HG02970 (cell line): ENCODE measurements around the gene CEACAM20.
"Not testable (repeated sequence)": the region's sequence is repeated elsewhere in the genome, so short reads cannot be mapped to it uniquely, and the experiment has no call there.

ENCODE experiments used
- ATAC-seq: cut with Tn5 transposase; IDR thresholded peaks from one replicate; pipeline ENCODE4 v1.9.1; 2021; ENCODE audit warnings: mild to moderate bottlenecking, moderate library complexity, moderate number of reproducible peaks; ENCODE audit not compliant: unreplicated experiment, low FRiP score

Gene CEACAM20

GRCh38 chr19:44529536-44529935, at the start of gene CEACAM20:
Gene CEACAM20, minus strand, starts transcription at chr19:44529675. Its CDS starts 166 bp downstream, at chr19:44529509.
- no peak for ATAC-seq

- ATAC-seq, result no peak
These were observed 48.0 kb upstream of the CEACAM20 start for GRCh38 chr19:44577566-44577874.

- no peak for ATAC-seq
These were observed 47.5 kb upstream of the CEACAM20 start for GRCh38 chr19:44576843-44577565.

GRCh38 chr19:44575116-44575700, 45.7 kb upstream of the CEACAM20 start:
- ATAC-seq, result no peak

- no peak for ATAC-seq
These were observed 44.9 kb upstream of the CEACAM20 start for GRCh38 chr19:44574186-44574950.

- no peak for ATAC-seq
These were observed 44.2 kb upstream of the CEACAM20 start for GRCh38 chr19:44573627-44574026.

- no peak for ATAC-seq
These were observed 43.7 kb upstream of the CEACAM20 start for GRCh38 chr19:44573183-44573582.

GRCh38 chr19:44572581-44572900, 43.1 kb upstream of the CEACAM20 start:
- ATAC-seq, result no peak

- no peak for ATAC-seq
These were observed 42.5 kb upstream of the CEACAM20 start for GRCh38 chr19:44571830-44572580.

- ATAC-seq, result no peak
These were observed 41.7 kb upstream of the CEACAM20 start for GRCh38 chr19:44570984-44571684.

- ATAC-seq, result no peak
These were observed 41.1 kb upstream of the CEACAM20 start for GRCh38 chr19:44570603-44570983.

- ATAC-seq, result no peak
These were observed 38.3 kb upstream of the CEACAM20 start for GRCh38 chr19:44567745-44568144.

- ATAC-seq, result no peak
These were observed 37.5 kb upstream of the CEACAM20 start for GRCh38 chr19:44566984-44567383.

- ATAC-seq, result not testable (repeated sequence)
These were observed 33.7 kb upstream of the CEACAM20 start for GRCh38 chr19:44563086-44563655.

- no peak for ATAC-seq
These were observed 28.5 kb upstream of the CEACAM20 start for GRCh38 chr19:44557933-44558332.

- no peak for ATAC-seq
These were observed 25.3 kb upstream of the CEACAM20 start for GRCh38 chr19:44554641-44555246.

GRCh38 chr19:44553478-44554171, 24.1 kb upstream of the CEACAM20 start:
- no peak for ATAC-seq

- ATAC-seq, result no peak
These were observed 22.8 kb upstream of the CEACAM20 start for GRCh38 chr19:44552324-44552723.

- no peak for ATAC-seq
These were observed 22.4 kb upstream of the CEACAM20 start for GRCh38 chr19:44551850-44552249.
